ENCODE measurements around the gene RAB11A. TPM values are rescaled to one million over a fixed set of nuclear protein-coding genes. Genes with fewer than 3 reads are reported as not detected.

Gene RAB11A
- 195 and 254 TPM in 2 replicates for total RNA-seq

GRCh38 chr15:65869126-65869953 lies at the start of gene RAB11A:
RAB11A (plus strand) TSS chr15:65869491; CDS start chr15:65869586, 95 bp downstream.

Other genes with a start within 250 kb of the RAB11A start
- gene SLC24A1, start 247.6 kb upstream of the RAB11A start, total RNA-seq = 4.2 and 11.3 TPM in 2 replicates
- gene DENND4A, start 77.2 kb upstream of the RAB11A start, total RNA-seq = 4.7 and 7.1 TPM in 2 replicates

Data from mesangial cell (primary cell).